GM18502 (cell line): ENCODE results near the gene FXYD5.
"Not testable (repeated sequence)": the region's sequence is repeated elsewhere in the genome, so short reads cannot be mapped to it uniquely, and the experiment has no call there.

Experiments used
- ATAC-seq: cut with Tn5 transposase; IDR thresholded peaks from one replicate; pipeline ENCODE4 v1.9.1; 2021; ENCODE audit warnings: mild to moderate bottlenecking; ENCODE audit not compliant: unreplicated experiment, poor library complexity

Gene FXYD5

DNA sequence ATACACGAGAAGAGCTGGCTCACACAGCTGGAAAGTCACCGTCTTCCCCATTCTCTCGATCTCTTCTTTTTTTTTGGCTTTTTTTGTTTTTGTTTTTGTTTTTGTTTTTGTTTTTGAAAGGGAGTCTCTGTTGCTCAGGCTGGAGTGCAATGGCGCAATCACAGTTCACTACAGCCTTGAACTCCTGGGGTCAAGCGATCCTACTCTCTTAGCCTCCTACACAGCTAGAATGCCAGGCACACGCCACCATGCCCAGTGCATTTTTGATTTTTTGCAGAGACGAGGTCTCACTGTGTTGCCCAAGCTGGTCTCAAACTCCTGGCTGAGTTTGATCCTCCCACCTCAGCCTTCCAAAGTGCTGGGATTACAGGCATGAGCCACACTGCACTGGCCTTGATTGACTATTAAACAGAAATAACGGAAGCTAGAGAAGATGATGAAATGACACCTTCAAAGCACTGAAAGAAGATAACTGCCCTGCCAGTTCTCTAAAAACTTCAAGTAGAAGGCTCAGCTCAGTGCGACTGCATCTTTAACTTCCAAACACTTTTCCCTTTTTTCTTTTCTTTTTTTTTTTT, 34.9 kb upstream of the FXYD5 start:
- no peak for ATAC-seq

DNA sequence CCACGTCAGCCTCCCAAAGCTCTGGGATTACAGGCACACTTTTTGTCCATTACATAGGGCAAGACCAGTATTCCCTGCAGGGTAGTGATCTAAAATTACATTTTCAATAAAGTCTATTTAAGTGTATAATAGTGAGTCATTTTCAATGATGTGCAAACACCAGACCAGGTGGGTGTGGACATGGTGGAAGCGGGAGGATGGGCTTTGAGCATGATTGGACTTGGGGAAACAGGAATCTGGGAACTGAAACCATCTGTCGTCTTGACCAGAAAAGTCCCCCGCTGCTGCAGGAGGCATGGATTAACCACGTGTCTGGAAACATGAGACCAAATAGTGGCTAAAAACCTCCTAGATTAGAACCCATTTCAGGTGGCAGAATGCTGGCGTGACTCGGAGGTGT, 34.0 kb upstream of the FXYD5 start:
- ATAC-seq, result no peak

DNA sequence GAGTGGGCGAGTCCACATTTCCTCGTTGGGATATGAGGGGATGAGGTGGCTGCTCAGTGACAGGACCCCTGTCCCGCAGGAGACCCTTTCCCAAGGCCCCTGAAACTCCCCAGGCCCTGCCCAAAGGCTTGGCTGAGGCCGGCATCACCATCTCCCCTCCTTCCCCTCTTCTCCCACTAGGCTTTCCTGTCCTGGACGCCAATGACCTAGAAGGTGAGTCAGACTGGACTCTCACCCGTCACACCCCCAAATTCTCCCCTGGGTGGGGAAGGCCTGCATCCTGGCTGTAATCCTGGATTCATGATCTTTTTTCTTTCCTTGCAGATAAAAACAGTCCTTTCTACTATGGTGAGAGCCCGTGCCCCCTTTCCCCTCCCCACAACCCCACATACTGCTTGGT, 33.6 kb upstream of the FXYD5 start:
- ATAC-seq, result no peak

GRCh38 chr19:35122687-35123551, 31.6 kb upstream of the FXYD5 start:
- no peak for ATAC-seq

- no peak for ATAC-seq
Measured at GRCh38 chr19:35123573-35123972, 31.0 kb upstream of the FXYD5 start.

DNA sequence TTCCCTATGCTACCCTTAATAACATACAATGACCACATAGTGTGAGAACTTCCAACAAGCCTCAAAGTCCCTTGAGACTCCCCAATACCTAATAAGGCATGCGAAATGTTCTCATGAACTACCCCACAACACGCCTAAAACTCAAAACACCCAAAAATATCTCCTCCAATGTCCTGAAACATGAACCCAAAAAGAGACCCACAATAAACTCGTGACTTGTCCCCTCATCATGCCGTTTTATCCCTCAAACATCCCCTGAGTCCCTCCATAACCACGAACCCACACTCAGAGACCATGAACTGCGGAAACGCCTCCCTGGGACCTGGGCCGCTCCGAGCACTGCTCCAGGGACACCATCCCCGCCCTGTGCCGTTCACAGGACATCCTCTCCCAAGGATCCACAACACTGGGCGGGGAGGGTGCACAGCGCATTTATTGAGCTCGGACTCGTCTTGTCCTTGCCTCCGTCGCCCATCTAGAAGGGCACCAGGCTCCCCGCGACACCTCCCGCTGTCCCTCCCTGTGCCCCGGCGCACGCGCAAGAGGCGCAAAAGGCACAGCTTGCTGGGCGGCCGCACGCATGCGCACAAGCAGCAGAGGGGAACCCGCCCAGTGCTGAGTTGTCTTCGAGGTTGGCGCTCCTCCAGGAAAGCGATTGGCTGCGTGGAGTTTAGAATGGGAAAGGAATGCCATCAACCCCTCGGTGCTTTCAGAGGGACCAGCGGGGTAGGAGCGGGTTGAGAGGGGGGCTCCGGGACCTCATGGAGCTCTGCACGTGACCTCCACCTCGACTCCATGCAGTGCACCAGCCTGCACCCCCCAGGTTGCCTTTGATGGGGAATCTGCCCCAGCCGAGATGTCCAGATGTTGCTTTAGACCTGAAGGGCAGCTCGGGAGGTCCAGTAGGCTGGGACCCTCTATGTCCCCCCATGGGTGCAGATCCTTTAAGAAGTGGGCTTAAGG, 30.2 kb upstream of the FXYD5 start:
- ATAC-seq, result peak; percentile 86

DNA sequence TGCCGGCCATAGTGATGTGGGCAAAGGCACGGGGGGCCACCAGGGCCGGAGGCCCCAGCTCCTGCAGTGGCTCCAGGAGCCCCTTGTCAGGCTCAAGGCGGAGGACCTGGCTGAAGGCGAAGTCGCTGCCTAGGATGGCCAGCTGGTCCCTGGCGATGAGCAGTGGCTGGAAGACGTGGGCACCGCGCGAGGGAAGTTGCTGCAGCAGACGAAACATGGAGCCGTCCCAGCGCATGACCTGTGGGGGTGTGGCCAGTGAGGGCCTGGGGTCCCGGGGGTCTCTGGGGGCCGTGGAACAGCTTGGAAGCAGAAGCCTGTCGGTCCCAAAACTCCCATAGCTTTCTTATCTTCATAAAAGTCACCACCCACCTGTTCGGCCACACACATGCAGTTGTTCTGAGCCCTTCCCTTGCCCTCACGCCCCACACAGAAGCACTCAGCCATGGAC, 29.2 kb upstream of the FXYD5 start:
- no peak for ATAC-seq

- no peak for ATAC-seq
Measured at GRCh38 chr19:35125749-35126623, 28.5 kb upstream of the FXYD5 start.

GRCh38 chr19:35126624-35126959, 27.9 kb upstream of the FXYD5 start:
- no peak for ATAC-seq

GRCh38 chr19:35127871-35128270, 26.7 kb upstream of the FXYD5 start:
- ATAC-seq, result no peak

GRCh38 chr19:35128398-35129057, 26.0 kb upstream of the FXYD5 start:
- ATAC-seq, result no peak

- ATAC-seq, result not testable (repeated sequence)
Measured at GRCh38 chr19:35129724-35130274, 24.7 kb upstream of the FXYD5 start.

DNA sequence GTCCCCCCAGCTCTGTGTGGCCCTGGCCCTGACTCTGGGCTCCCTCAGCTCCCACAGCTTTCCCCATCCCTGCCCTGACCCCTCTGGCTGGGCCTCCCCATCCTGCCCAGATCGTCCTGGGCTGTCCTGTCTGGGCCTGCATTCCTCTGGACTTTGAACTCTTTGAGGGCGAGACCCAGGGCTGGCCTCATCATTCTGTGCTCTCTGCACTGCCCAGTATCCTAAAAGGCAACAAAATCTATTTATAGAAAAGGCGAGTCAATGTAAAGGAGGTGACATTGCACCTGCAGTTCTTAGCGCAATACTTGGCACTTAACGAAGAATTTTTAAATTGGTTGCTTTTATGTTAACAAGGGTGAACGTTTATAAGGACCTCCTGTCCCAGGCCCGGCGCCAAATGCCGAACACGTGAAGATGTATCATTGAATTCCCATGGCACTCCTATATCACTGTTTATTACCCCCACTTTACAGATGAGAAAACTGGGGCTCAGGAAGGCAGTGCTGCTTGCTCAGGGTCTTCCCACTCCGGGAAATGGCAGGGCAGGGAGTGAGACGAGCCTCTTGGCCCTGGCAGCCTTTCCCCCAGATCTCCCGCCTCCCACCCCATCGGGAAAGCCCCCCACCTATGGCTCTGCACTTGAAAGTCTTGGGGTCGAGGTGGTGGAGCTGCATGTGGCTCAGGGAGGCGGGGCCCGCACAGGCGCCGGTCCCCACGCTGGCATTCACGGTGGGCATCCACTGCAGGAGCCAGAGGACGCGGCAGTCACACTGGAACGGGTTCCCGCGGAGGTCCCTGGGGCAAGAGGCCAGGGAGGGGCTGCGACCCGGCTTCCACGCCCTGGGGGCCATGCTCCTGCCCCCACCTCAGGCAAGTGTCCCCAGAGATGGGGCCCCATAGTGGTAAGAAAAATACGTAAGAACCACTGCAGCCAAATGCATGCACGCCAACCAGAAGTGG, 23.5 kb upstream of the FXYD5 start:
- ATAC-seq, result no peak

- ATAC-seq, result no peak
Measured at GRCh38 chr19:35132254-35132653, 22.3 kb upstream of the FXYD5 start.

GRCh38 chr19:35133826-35134225, 20.7 kb upstream of the FXYD5 start:
- ATAC-seq, result no peak

- no peak for ATAC-seq
Measured at GRCh38 chr19:35134601-35135242, 19.8 kb upstream of the FXYD5 start, which contains the start of gene LGI4. Gene LGI4 (minus strand): TSS chr19:35135059. CDS start chr19:35134680, 379 bp downstream.

DNA sequence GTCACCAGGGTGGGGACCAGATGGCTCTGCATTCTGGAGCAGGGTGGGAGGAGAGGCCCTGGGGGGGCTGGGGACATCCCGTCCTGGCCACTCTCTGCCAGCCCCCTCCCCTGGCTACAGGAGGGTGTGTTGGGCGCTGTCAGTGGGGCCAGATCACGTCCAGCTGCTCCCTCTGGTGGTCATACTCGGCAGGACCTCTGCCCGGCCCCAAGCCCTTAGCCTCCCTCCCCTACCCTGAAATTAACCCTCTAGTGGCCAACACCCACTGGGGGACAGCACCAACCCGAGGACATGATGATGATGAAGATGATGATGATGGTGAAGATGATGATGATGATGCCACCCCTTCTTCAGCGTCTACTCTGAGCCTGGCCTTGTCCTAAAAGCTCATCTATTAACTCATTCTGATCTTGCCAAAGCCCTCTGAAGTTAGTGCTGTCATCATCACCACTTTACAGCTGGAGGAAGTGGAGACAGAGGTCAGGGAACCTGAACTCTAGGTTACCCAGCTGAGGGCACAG, 19.1 kb upstream of the FXYD5 start:
- no peak for ATAC-seq
